Measurements from ENCODE around the gene FBXL15. TPM values are rescaled to one million over a fixed set of nuclear protein-coding genes. Genes with fewer than 3 reads are reported as not detected.

FBXL15 gene
- total and polyA plus RNA-seq, 2 donors (not counting 3 experiments of a cell fraction or from before 2014, with no cell fraction given): 9.9 to 15.3 TPM

DNA sequence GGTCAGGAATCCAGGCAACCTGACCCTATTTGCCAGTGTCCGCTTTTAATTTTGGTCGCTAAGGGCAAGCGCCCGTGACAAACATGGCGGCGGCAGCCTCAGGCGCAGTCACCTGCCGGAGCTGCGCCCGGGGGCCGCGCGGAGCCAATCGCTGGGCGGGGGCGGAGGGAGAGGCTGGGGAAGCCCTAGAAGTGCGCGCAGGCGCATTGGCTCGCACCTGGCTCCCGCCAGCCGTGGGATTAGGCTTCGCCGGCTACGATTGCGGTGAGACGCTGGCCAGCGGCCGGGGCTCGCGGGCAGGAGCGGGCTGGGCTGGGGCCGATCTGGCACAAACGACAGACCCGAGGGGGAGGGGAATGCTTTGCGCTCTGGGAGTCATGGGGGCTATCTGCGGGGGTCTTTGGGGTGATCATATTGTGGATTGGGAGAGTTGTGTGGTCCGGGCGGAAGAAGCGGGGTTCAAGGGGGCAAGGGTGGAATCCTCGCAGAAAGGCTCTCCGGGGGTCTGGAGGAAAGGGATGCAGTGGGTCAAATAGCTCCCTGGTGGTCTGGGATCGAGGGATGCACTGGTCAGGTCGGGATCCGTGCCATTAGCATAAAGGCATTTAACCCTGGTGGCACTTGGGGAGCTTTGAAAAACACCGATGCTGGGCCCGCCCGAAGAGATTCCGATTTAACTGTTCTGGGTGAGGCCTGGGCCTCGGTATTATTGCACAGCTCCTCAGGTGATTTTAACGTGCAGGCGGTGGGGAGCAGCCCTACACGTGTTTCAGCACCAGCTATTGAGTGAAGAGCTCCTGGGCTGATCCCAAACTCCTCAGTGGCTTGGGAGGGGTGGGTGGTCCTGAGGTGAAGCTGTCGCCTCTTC, 40.8 kb downstream of the FBXL15 start:
- no TSS peak for BruUV-seq (replicated peaks)
- no peaks in the 10 kb centered on the region for H3K79me2 ChIP-seq (ENCODE audit: control insufficient read depth, insufficient read depth, low read length)
- ChIA-PET POLR2A (no interaction called here), CTCF (interaction anchor here (1.0 to 2.7 kb wide), 7 partner anchors 9 to 122 kb away, joined by 3 to 16 read pairs (median 5); partner anchors contain the start of gene C10orf95)
- DNase-seq (ENCODE audit: low read depth, low spot score) (peak; percentile 78), FAIRE-seq (peak; percentile 75)
- peaks cover 0 to 4% of the 10 kb centered on the region in 2 experiments for H3K27me3 ChIP-seq (ENCODE audit: control insufficient read depth in 2 of 2, insufficient read depth in 2 of 2, low read length in 2 of 2)
- H3K9me1 ChIP-seq (replicated peaks; ENCODE audit: control insufficient read depth, extremely low read depth, insufficient read depth, low read length): no peaks in the 10 kb centered on the region
- dilution Hi-C loops (cut with MboI; ENCODE audit: extremely low pct_ligation_motif_present, low sequenced_read_pairs): no loop called here
- H3K4me1 ChIP-seq (ENCODE audit: control insufficient read depth, extremely low read depth, insufficient read depth, low read length): peaks cover 7% of the 10 kb centered on the region
- no peaks in the 10 kb centered on the region for H3K9me3 ChIP-seq (replicated peaks; ENCODE audit: control insufficient read depth, insufficient read depth, low read length)
- no peaks in the 10 kb centered on the region for H3K36me3 ChIP-seq (ENCODE audit: control insufficient read depth in 2 of 2, extremely low read depth in 1 of 2, insufficient read depth in 2 of 2, low read length in 2 of 2)
- peak overlapping the region; percentile 34 for H3K9ac ChIP-seq (replicated peaks; ENCODE audit: extremely low read depth, insufficient read depth, low read length)
- no peaks in the 10 kb centered on the region for H4K20me1 ChIP-seq (replicated peaks; ENCODE audit: control insufficient read depth, extremely low read depth, insufficient read depth, low read length)
- peak overlapping the region; percentile 84 for H3K4me2 ChIP-seq (ENCODE audit: insufficient read depth, low read length)
- H3K4me3 ChIP-seq (replicated peaks in 1 of 3; ENCODE audit: insufficient read depth in 1 of 3, low read depth in 1 of 3, low read length in 3 of 3): peak overlapping the region; percentile 44 to 55 (median 50)
- peak overlapping the region; percentile 94 for H2AFZ ChIP-seq (ENCODE audit: low read depth, low read length)
- TF ChIP-seq MYC (IDR thresholded peaks at IDR 0.05; ENCODE audit: low read depth, low read length) (no peak), POLR2A (IDR thresholded peaks at IDR 0.05; ENCODE audit: low read depth, low read length) (no peak), EZH2 (IDR thresholded peaks at IDR 0.05; ENCODE audit: borderline replicate concordance, low read depth, low read length, severe bottlenecking) (no peak), POLR2AphosphoS5 (IDR thresholded peaks at IDR 0.05; ENCODE audit: insufficient read depth, low read depth, low read length) (peak; percentile 26), JUN (IDR thresholded peaks at IDR 0.05; ENCODE audit: borderline replicate concordance, insufficient read depth, insufficient read length, low read depth) (no peak)
- TF ChIP-seq, protein P1, sequence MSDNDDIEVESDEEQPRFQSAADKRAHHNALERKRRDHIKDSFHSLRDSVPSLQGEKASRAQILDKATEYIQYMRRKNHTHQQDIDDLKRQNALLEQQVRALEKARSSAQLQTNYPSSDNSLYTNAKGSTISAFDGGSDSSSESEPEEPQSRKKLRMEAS (IDR thresholded peaks at IDR 0.05; ENCODE audit: insufficient read depth, insufficient read length): no peak
- intact Hi-C loops (cut with micrococcal nuclease): no loop called here
- no peak overlapping the region for H3K27ac ChIP-seq (ENCODE audit: insufficient read depth, low read depth, low read length)
